ENCODE results near the gene GLI3. TPM values are rescaled to one million over a fixed set of nuclear protein-coding genes. Genes with fewer than 3 reads are reported as not detected.

Gene GLI3
- total RNA-seq, 1 experiment from 2014 or later: 0.07 TPM

- no peak overlapping the region for H3K27ac ChIP-seq (ENCODE audit: low read length)
- H3K9ac ChIP-seq (ENCODE audit: low read length): no peak overlapping the region
Measured at GRCh38 chr7:42120191-42120590, 116.8 kb downstream of the GLI3 start.

GRCh38 chr7:42117201-42117600 lies 119.8 kb downstream of the GLI3 start:
- H3K4me1 ChIP-seq (ENCODE audit: low read length): no peaks in the 10 kb centered on the region

More at GRCh38 chr7:42120191-42120590, 116.8 kb downstream of the GLI3 start:
- H3K79me2 ChIP-seq (ENCODE audit: low read length): no peaks in the 10 kb centered on the region
- H3K36me3 ChIP-seq (ENCODE audit: insufficient read depth, low read length): no peaks in the 10 kb centered on the region
- H4K20me1 ChIP-seq (ENCODE audit: insufficient read depth, low read depth, low read length): no peaks in the 10 kb centered on the region
- no peak overlapping the region for H3K4me3 ChIP-seq (ENCODE audit: low read length)
- H2AFZ ChIP-seq (ENCODE audit: low read length): no peak overlapping the region
- H3K9me3 ChIP-seq (ENCODE audit: low read length): no peaks in the 10 kb centered on the region
- no peaks in the 10 kb centered on the region for H3K9me2 ChIP-seq (replicated peaks; ENCODE audit: insufficient read depth, low read length)
- no peak overlapping the region for H3K4me2 ChIP-seq (ENCODE audit: low read depth, low read length, poor library complexity, severe bottlenecking)
- no peaks in the 10 kb centered on the region for H3K4me1 ChIP-seq (ENCODE audit: low read length)
- no peak for DNase-seq
- H3K27me3 ChIP-seq (ENCODE audit: low read length): no peaks in the 10 kb centered on the region

GRCh38 chr7:42115795-42116194 lies 121.2 kb downstream of the GLI3 start:
- H3K79me2 ChIP-seq (ENCODE audit: low read length): no peaks in the 10 kb centered on the region
- no peak for DNase-seq
- no peaks in the 10 kb centered on the region for H4K20me1 ChIP-seq (ENCODE audit: insufficient read depth, low read depth, low read length)
- H3K9ac ChIP-seq (ENCODE audit: low read length): no peak overlapping the region
- no peaks in the 10 kb centered on the region for H3K9me2 ChIP-seq (replicated peaks; ENCODE audit: insufficient read depth, low read length)
- H3K4me1 ChIP-seq (ENCODE audit: low read length): no peaks in the 10 kb centered on the region
- H3K4me3 ChIP-seq (ENCODE audit: low read length): no peak overlapping the region
- no peak overlapping the region for H3K4me2 ChIP-seq (ENCODE audit: low read depth, low read length, poor library complexity, severe bottlenecking)
- H3K27ac ChIP-seq (ENCODE audit: low read length): no peak overlapping the region
- no peaks in the 10 kb centered on the region for H3K36me3 ChIP-seq (ENCODE audit: insufficient read depth, low read length)
- H3K27me3 ChIP-seq (ENCODE audit: low read length): no peaks in the 10 kb centered on the region
- H3K9me3 ChIP-seq (ENCODE audit: low read length): no peaks in the 10 kb centered on the region
- H2AFZ ChIP-seq (ENCODE audit: low read length): no peak overlapping the region

More at GRCh38 chr7:42117201-42117600, 119.8 kb downstream of the GLI3 start:
- Histone ChIP-seq H3K4me3 (ENCODE audit: low read length) (no peak overlapping the region), H2AFZ (ENCODE audit: low read length) (no peak overlapping the region), H3K79me2 (ENCODE audit: low read length) (no peaks in the 10 kb centered on the region), H4K20me1 (ENCODE audit: insufficient read depth, low read depth, low read length) (no peaks in the 10 kb centered on the region), H3K4me2 (ENCODE audit: low read depth, low read length, poor library complexity, severe bottlenecking) (no peak overlapping the region), H3K9me3 (ENCODE audit: low read length) (no peaks in the 10 kb centered on the region), H3K27ac (ENCODE audit: low read length) (no peak overlapping the region), H3K36me3 (ENCODE audit: insufficient read depth, low read length) (no peaks in the 10 kb centered on the region), H3K27me3 (ENCODE audit: low read length) (no peaks in the 10 kb centered on the region), H3K9me2 (replicated peaks; ENCODE audit: insufficient read depth, low read length) (no peaks in the 10 kb centered on the region), H3K9ac (ENCODE audit: low read length) (no peak overlapping the region)
- DNase-seq: no peak

GRCh38 chr7:42110333-42110732 lies 126.7 kb downstream of the GLI3 start:
- no peak overlapping the region for H3K27ac ChIP-seq (ENCODE audit: low read length)
- no peaks in the 10 kb centered on the region for H3K9me2 ChIP-seq (replicated peaks; ENCODE audit: insufficient read depth, low read length)
- H2AFZ ChIP-seq (ENCODE audit: low read length): no peak overlapping the region
- no peaks in the 10 kb centered on the region for H4K20me1 ChIP-seq (ENCODE audit: insufficient read depth, low read depth, low read length)
- H3K4me3 ChIP-seq (ENCODE audit: low read length): no peak overlapping the region
- no peak for DNase-seq
- no peaks in the 10 kb centered on the region for H3K36me3 ChIP-seq (ENCODE audit: insufficient read depth, low read length)
- no peaks in the 10 kb centered on the region for H3K4me1 ChIP-seq (ENCODE audit: low read length)
- no peaks in the 10 kb centered on the region for H3K79me2 ChIP-seq (ENCODE audit: low read length)
- no peak overlapping the region for H3K4me2 ChIP-seq (ENCODE audit: low read depth, low read length, poor library complexity, severe bottlenecking)
- H3K27me3 ChIP-seq (ENCODE audit: low read length): no peaks in the 10 kb centered on the region
- no peak overlapping the region for H3K9ac ChIP-seq (ENCODE audit: low read length)
- no peaks in the 10 kb centered on the region for H3K9me3 ChIP-seq (ENCODE audit: low read length)

GRCh38 chr7:42108803-42109528 lies 128.0 kb downstream of the GLI3 start:
- no peaks in the 10 kb centered on the region for H3K4me1 ChIP-seq (ENCODE audit: low read length)
- no peaks in the 10 kb centered on the region for H3K9me3 ChIP-seq (ENCODE audit: low read length)
- H3K9ac ChIP-seq (ENCODE audit: low read length): no peak overlapping the region
- no peak overlapping the region for H3K4me3 ChIP-seq (ENCODE audit: low read length)
- no peak overlapping the region for H3K27ac ChIP-seq (ENCODE audit: low read length)
- DNase-seq: no peak
- no peaks in the 10 kb centered on the region for H3K27me3 ChIP-seq (ENCODE audit: low read length)
- no peaks in the 10 kb centered on the region for H4K20me1 ChIP-seq (ENCODE audit: insufficient read depth, low read depth, low read length)
- no peaks in the 10 kb centered on the region for H3K9me2 ChIP-seq (replicated peaks; ENCODE audit: insufficient read depth, low read length)
- H3K79me2 ChIP-seq (ENCODE audit: low read length): no peaks in the 10 kb centered on the region
- no peak overlapping the region for H3K4me2 ChIP-seq (ENCODE audit: low read depth, low read length, poor library complexity, severe bottlenecking)
- H2AFZ ChIP-seq (ENCODE audit: low read length): no peak overlapping the region
- H3K36me3 ChIP-seq (ENCODE audit: insufficient read depth, low read length): no peaks in the 10 kb centered on the region

- Histone ChIP-seq H3K4me2 (ENCODE audit: low read depth, low read length, poor library complexity, severe bottlenecking) (no peak overlapping the region), H3K4me1 (ENCODE audit: low read length) (no peaks in the 10 kb centered on the region), H4K20me1 (ENCODE audit: insufficient read depth, low read depth, low read length) (no peaks in the 10 kb centered on the region), H3K9me3 (ENCODE audit: low read length) (no peaks in the 10 kb centered on the region), H3K4me3 (ENCODE audit: low read length) (no peak overlapping the region), H3K9me2 (replicated peaks; ENCODE audit: insufficient read depth, low read length) (no peaks in the 10 kb centered on the region), H3K27me3 (ENCODE audit: low read length) (no peaks in the 10 kb centered on the region), H3K36me3 (ENCODE audit: insufficient read depth, low read length) (no peaks in the 10 kb centered on the region), H3K9ac (ENCODE audit: low read length) (no peak overlapping the region), H2AFZ (ENCODE audit: low read length) (no peak overlapping the region), H3K27ac (ENCODE audit: low read length) (no peak overlapping the region), H3K79me2 (ENCODE audit: low read length) (no peaks in the 10 kb centered on the region)
- DNase-seq: no peak
Measured at GRCh38 chr7:42107484-42108240, 129.3 kb downstream of the GLI3 start.

- Histone ChIP-seq H4K20me1 (ENCODE audit: insufficient read depth, low read depth, low read length) (no peaks in the 10 kb centered on the region), H3K36me3 (ENCODE audit: insufficient read depth, low read length) (no peaks in the 10 kb centered on the region), H3K9me3 (ENCODE audit: low read length) (no peaks in the 10 kb centered on the region), H3K79me2 (ENCODE audit: low read length) (no peaks in the 10 kb centered on the region), H3K4me3 (ENCODE audit: low read length) (no peak overlapping the region), H3K4me1 (ENCODE audit: low read length) (no peaks in the 10 kb centered on the region), H3K4me2 (ENCODE audit: low read depth, low read length, poor library complexity, severe bottlenecking) (no peak overlapping the region), H2AFZ (ENCODE audit: low read length) (no peak overlapping the region), H3K9me2 (replicated peaks; ENCODE audit: insufficient read depth, low read length) (no peaks in the 10 kb centered on the region), H3K27ac (ENCODE audit: low read length) (no peak overlapping the region), H3K27me3 (ENCODE audit: low read length) (no peaks in the 10 kb centered on the region), H3K9ac (ENCODE audit: low read length) (no peak overlapping the region)
- no peak for DNase-seq
Measured at GRCh38 chr7:42106562-42106961, 130.4 kb downstream of the GLI3 start.

GRCh38 chr7:42105554-42106358 lies 131.3 kb downstream of the GLI3 start:
- Histone ChIP-seq H3K4me3 (ENCODE audit: low read length) (no peak overlapping the region), H3K27me3 (ENCODE audit: low read length) (no peaks in the 10 kb centered on the region), H3K9ac (ENCODE audit: low read length) (no peak overlapping the region), H3K9me3 (ENCODE audit: low read length) (no peaks in the 10 kb centered on the region), H2AFZ (ENCODE audit: low read length) (no peak overlapping the region), H3K79me2 (ENCODE audit: low read length) (no peaks in the 10 kb centered on the region), H3K4me1 (ENCODE audit: low read length) (no peaks in the 10 kb centered on the region), H4K20me1 (ENCODE audit: insufficient read depth, low read depth, low read length) (no peaks in the 10 kb centered on the region), H3K4me2 (ENCODE audit: low read depth, low read length, poor library complexity, severe bottlenecking) (no peak overlapping the region), H3K36me3 (ENCODE audit: insufficient read depth, low read length) (no peaks in the 10 kb centered on the region), H3K27ac (ENCODE audit: low read length) (no peak overlapping the region), H3K9me2 (replicated peaks; ENCODE audit: insufficient read depth, low read length) (no peaks in the 10 kb centered on the region)
- DNase-seq: no peak
